Measurements from ENCODE around the gene ARHGAP1. TPM values are rescaled to one million over a fixed set of nuclear protein-coding genes. Genes with fewer than 3 reads are reported as not detected.
A peak's percentile ranks its signal among the peaks of the same experiment; 100 is the strongest.

The ARHGAP1 gene
- total and polyA plus RNA-seq, 9 of the 15 experiments (the other 6 are each of a cell fraction or from before 2014, with no cell fraction given) = 3.6 to 30.4 (median 8.2) TPM

GRCh38 chr11:46701078-46701654, 747 bp upstream of the ARHGAP1 start (continued):
- no peak for TF ChIP-seq ZNF449 (CRISPR knock-in tag; IDR thresholded peaks at IDR 0.05)
- no peak for TF ChIP-seq RBM22 (IDR thresholded peaks at IDR 0.05; ENCODE audit: low read depth, low read length, poor library complexity, severe bottlenecking)
- no peak for TF ChIP-seq PTTG1 (tag; IDR thresholded peaks at IDR 0.05; ENCODE audit: low read depth)
- TF ChIP-seq DNMT1 (IDR thresholded peaks at IDR 0.05) = no peak
- peak in 1 of 3 experiments; percentile 93; a peak in 1 of 6 replicates for TF ChIP-seq ZBTB11 (CRISPR knock-in tag; IDR thresholded peaks at IDR 0.05)
- no peak for TF ChIP-seq ZBTB33 (CRISPR knock-in tag; IDR thresholded peaks at IDR 0.05)
- TF ChIP-seq ZNF75A (CRISPR knock-in tag; IDR thresholded peaks at IDR 0.05) = no peak
- TF ChIP-seq BCL6 (CRISPR knock-in tag; IDR thresholded peaks at IDR 0.05) = no peak
- peak; percentile 57; the same call in 1 of the 2 replicates for TF ChIP-seq PHF8 (IDR thresholded peaks at IDR 0.05; ENCODE audit: borderline replicate concordance, low read length)
- TF ChIP-seq ZBTB7A (IDR thresholded peaks at IDR 0.05; ENCODE audit: borderline replicate concordance, control insufficient read depth, low read depth, low read length) = peak; percentile 29; the same call in 1 of the 2 replicates
- no peak for TF ChIP-seq BACH1 (tag; IDR thresholded peaks at IDR 0.05)
- TF ChIP-seq NR2C2 (CRISPR knock-in tag; IDR thresholded peaks at IDR 0.05) = no peak
- peak; percentile 87; the same call in 1 of the 2 replicates for TF ChIP-seq NR2C2 (tag; IDR thresholded peaks at IDR 0.05)
- no peak for TF ChIP-seq FOXP1 (CRISPR knock-in tag; IDR thresholded peaks at IDR 0.05)
- TF ChIP-seq HMG20A (CRISPR knock-in tag; conservative IDR thresholded peaks at IDR 0.05) = no peak
- no peak for TF ChIP-seq ZFP91 (CRISPR knock-in tag; IDR thresholded peaks at IDR 0.05)
